ENCODE measurements around the gene THAP9.
A peak's percentile ranks its signal among the peaks of the same experiment; 100 is the strongest.

The THAP9 gene

DNA sequence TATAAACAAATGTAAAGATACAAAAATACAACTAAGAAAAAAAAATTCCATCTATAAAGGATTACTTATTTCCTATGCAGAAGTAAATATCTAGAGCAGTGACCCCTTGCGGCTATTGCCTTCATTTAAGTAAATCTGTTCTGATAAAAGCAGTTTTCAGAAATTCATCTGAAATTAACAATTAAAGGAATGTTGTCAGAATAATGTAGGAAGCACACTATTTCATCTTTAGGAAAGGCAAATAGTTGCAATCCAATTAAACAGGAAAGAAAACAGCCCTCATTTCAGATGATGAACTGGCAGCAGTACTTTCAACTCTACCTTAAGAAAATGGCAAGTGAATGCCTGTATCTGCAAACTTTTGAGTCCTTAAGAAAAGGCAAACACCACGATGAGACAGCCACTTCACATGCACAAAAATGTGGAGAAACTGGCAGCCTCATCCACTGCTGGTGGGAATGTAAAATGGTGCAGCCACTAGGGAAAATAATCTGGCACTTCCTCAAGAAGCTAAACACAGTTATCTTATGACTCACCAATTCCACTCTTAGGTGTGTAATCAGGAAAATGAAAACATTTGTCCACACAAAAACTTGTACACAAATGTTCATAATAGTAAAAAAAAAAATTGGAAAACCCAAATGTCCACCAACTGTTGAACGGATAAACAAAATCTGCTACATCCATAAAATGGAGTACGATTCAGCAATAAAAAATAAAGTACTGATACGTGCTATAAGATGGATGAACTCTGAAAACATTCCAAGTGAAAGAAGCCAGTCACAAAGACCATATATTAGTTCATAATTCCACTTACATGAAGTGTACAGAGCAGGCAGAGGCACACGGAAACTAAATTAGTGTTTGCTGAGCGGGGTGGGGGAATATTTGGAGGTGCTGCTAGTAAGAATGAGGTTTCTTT is 2.0 kb upstream of the THAP9 start (continued):
- no peak for TF ChIP-seq REST (tag by site-specific recombination; IDR thresholded peaks at IDR 0.05)
- 0 out of 2 replicates have a peak, but pooled peaks have one; percentile 16 for TF ChIP-seq KLF1 (tag by site-specific recombination; IDR thresholded peaks at IDR 0.05)
- no peak for TF ChIP-seq HOXD13 (CRISPR knock-in tag; IDR thresholded peaks at IDR 0.05; ENCODE audit: borderline replicate concordance)
- TF ChIP-seq ZNF335 (tag by site-specific recombination; conservative IDR thresholded peaks at IDR 0.05): peak; percentile 59
- no peak for TF ChIP-seq ZBTB21 (tag by site-specific recombination; IDR thresholded peaks at IDR 0.05)
- no peak for TF ChIP-seq ZNF23 (tag by site-specific recombination; IDR thresholded peaks at IDR 0.05; ENCODE audit: borderline replicate concordance)
- TF ChIP-seq ZXDB (tag by site-specific recombination; IDR thresholded peaks at IDR 0.05): 0 out of 2 replicates have a peak, but pooled peaks have one; percentile 15
- no peak for TF ChIP-seq ZNF221 (tag by site-specific recombination; IDR thresholded peaks at IDR 0.05; ENCODE audit: borderline replicate concordance)
- TF ChIP-seq ZNF707 (tag by site-specific recombination; IDR thresholded peaks at IDR 0.05): no peak
- TF ChIP-seq FEZF1 (tag by site-specific recombination; IDR thresholded peaks at IDR 0.05): peak; percentile 31; the same call in 1 of the 2 replicates
- no peak for TF ChIP-seq ZBTB48 (tag by site-specific recombination; IDR thresholded peaks at IDR 0.05)
- TF ChIP-seq ZBTB20 (tag by site-specific recombination; IDR thresholded peaks at IDR 0.05): no peak
- TF ChIP-seq ZNF169 (tag by site-specific recombination; IDR thresholded peaks at IDR 0.05): no peak
- TF ChIP-seq ZNF10 (tag by site-specific recombination; IDR thresholded peaks at IDR 0.05): 0 out of 2 replicates have a peak, but pooled peaks have one; percentile 16
- TF ChIP-seq ZNF114 (tag by site-specific recombination; IDR thresholded peaks at IDR 0.05): no peak
- no peak for TF ChIP-seq GLIS2 (tag by site-specific recombination; IDR thresholded peaks at IDR 0.05)
- peak; percentile 28; the same call in 1 of the 2 replicates for TF ChIP-seq ZNF366 (tag by site-specific recombination; conservative IDR thresholded peaks at IDR 0.05)
- no peak for TF ChIP-seq ZNF768 (tag by site-specific recombination; IDR thresholded peaks at IDR 0.05)
- TF ChIP-seq PRDM1 (tag by site-specific recombination; IDR thresholded peaks at IDR 0.05): peak; percentile 86
- no peak for TF ChIP-seq ZEB2 (tag by site-specific recombination; IDR thresholded peaks at IDR 0.05)
- no peak for TF ChIP-seq MYNN (tag by site-specific recombination; IDR thresholded peaks at IDR 0.05; ENCODE audit: borderline replicate concordance)
- TF ChIP-seq ZNF777 (tag by site-specific recombination; IDR thresholded peaks at IDR 0.05; ENCODE audit: borderline replicate concordance): no peak
- TF ChIP-seq IKZF3 (tag by site-specific recombination; IDR thresholded peaks at IDR 0.05): no peak
- TF ChIP-seq ZNF555 (tag by site-specific recombination; conservative IDR thresholded peaks at IDR 0.05): no peak
- no peak for TF ChIP-seq ZNF311 (tag by site-specific recombination; IDR thresholded peaks at IDR 0.05; ENCODE audit: borderline replicate concordance)
- no peak for TF ChIP-seq KLF9 (tag by site-specific recombination; IDR thresholded peaks at IDR 0.05; ENCODE audit: low read depth)
- no peak for TF ChIP-seq ZSCAN18 (tag by site-specific recombination; IDR thresholded peaks at IDR 0.05)
- TF ChIP-seq ZNF843 (tag by site-specific recombination; IDR thresholded peaks at IDR 0.05): no peak
- no peak for TF ChIP-seq ZNF654 (tag by site-specific recombination; IDR thresholded peaks at IDR 0.05; ENCODE audit: low read depth)
- TF ChIP-seq SALL2 (tag by site-specific recombination; IDR thresholded peaks at IDR 0.05; ENCODE audit: borderline replicate concordance): no peak
- no peak for TF ChIP-seq ZNF560 (tag by site-specific recombination; IDR thresholded peaks at IDR 0.05; ENCODE audit: borderline replicate concordance)
- TF ChIP-seq SCRT2 (tag by site-specific recombination; IDR thresholded peaks at IDR 0.05): peak; percentile 63
- no peak for TF ChIP-seq ZBTB17 (tag by site-specific recombination; IDR thresholded peaks at IDR 0.05)
- TF ChIP-seq ZNF416 (tag by site-specific recombination; IDR thresholded peaks at IDR 0.05): no peak
- TF ChIP-seq ZNF791 (tag by site-specific recombination; IDR thresholded peaks at IDR 0.05): no peak
- TF ChIP-seq ZNF692 (tag by site-specific recombination; IDR thresholded peaks at IDR 0.05): no peak
